Kidney tubule cell (primary cell): Measurements from ENCODE around the gene CHD1.
A peak's percentile ranks its signal among the peaks of the same experiment; 100 is the strongest.

ENCODE experiments used
- DNase-seq: peaks from one replicate; pipeline ENCODE4 v3.0.0-alpha.2; 2018; ENCODE audit warnings: low spot score

The CHD1 gene

GRCh38 chr5:98899456-98899855, 29.4 kb downstream of the CHD1 start:
- DNase-seq: no peak

GRCh38 chr5:98898743-98899142, 30.1 kb downstream of the CHD1 start:
- no peak for DNase-seq

GRCh38 chr5:98891591-98891990, 37.2 kb downstream of the CHD1 start:
- no peak for DNase-seq

GRCh38 chr5:98880598-98880997, 48.2 kb downstream of the CHD1 start:
- no peak for DNase-seq

- DNase-seq: peak; percentile 49
These were observed 48.7 kb downstream of the CHD1 start for GRCh38 chr5:98880151-98880550.

GRCh38 chr5:98877600-98877999, 51.2 kb downstream of the CHD1 start:
- no peak for DNase-seq

GRCh38 chr5:98872674-98873073, 56.1 kb downstream of the CHD1 start:
- peak; percentile 36 for DNase-seq

- peak; percentile 45 for DNase-seq
These were observed 63.1 kb downstream of the CHD1 start for GRCh38 chr5:98865690-98866089.

- DNase-seq: no peak
These were observed 81.8 kb downstream of the CHD1 start for GRCh38 chr5:98847054-98847453.

GRCh38 chr5:98846520-98846919, 82.3 kb downstream of the CHD1 start:
- DNase-seq: no peak

GRCh38 chr5:98845878-98846277, 82.9 kb downstream of the CHD1 start:
- no peak for DNase-seq

- no peak for DNase-seq
These were observed 83.9 kb downstream of the CHD1 start for GRCh38 chr5:98844865-98845264.

- DNase-seq: no peak
These were observed 85.3 kb downstream of the CHD1 start for GRCh38 chr5:98843481-98843880.

GRCh38 chr5:98840946-98841345, 87.9 kb downstream of the CHD1 start:
- DNase-seq: no peak

GRCh38 chr5:98839469-98840383, 89.1 kb downstream of the CHD1 start:
- DNase-seq: peak; percentile 36

- DNase-seq: no peak
These were observed 92.6 kb downstream of the CHD1 start for GRCh38 chr5:98836175-98836574.

GRCh38 chr5:98827588-98828284, 101.1 kb downstream of the CHD1 start:
- no peak for DNase-seq

- DNase-seq: peak; percentile 61
These were observed 101.6 kb downstream of the CHD1 start for GRCh38 chr5:98827161-98827560.

- DNase-seq: no peak
These were observed 103.0 kb downstream of the CHD1 start for GRCh38 chr5:98825582-98826375.

GRCh38 chr5:98816582-98817222, 112.1 kb downstream of the CHD1 start:
- DNase-seq: peak; percentile 35

GRCh38 chr5:98813755-98814154, 115.1 kb downstream of the CHD1 start:
- peak; percentile 16 for DNase-seq

GRCh38 chr5:98810206-98810605, 118.6 kb downstream of the CHD1 start:
- DNase-seq: no peak
